Upper lobe of left lung (tissue), 6 donors: ENCODE results near the gene SCARF1. TPM values are rescaled to one million over a fixed set of nuclear protein-coding genes. Genes with fewer than 3 reads are reported as not detected.

ENCODE experiments used
- ATAC-seq, 2 donors: fragments of 200-7000 bp; cut with Tn5 transposase; one replicate each; pipeline ENCODE4 v1.9.1; 2022; ENCODE audit warnings: mild to moderate bottlenecking in 2 of 2, moderate library complexity in 2 of 2; ENCODE audit not compliant: low FRiP score in 2 of 2
- DNase-seq, 2 donors: peaks; one replicate each; pipeline ENCODE4 v3.0.0-alpha.2; 2019 to 2020
- H3K27ac ChIP-seq, 4 donors: fragments of 200-600 bp; sonication (generic); one replicate each; pipeline ENCODE4 v1.5.1; 2016 to 2019
- H3K27me3 ChIP-seq, 4 donors: fragments of 200-600 bp; sonication (generic); one replicate each; pipeline ENCODE4 v1.5.1; 2017 to 2019
- H3K36me3 ChIP-seq, 4 donors: fragments of 200-600 bp; sonication (generic); one replicate each; pipeline ENCODE4 v1.5.1; 2016 to 2019
- H3K4me1 ChIP-seq, 4 donors: fragments of 200-600 bp; sonication (generic); one replicate each; pipeline ENCODE4 v1.5.1; 2018 to 2019
- H3K4me3 ChIP-seq, 4 donors: fragments of 200-600 bp; sonication (generic); one replicate each; pipeline ENCODE4 v1.5.1; 2017 to 2019; ENCODE audit warnings: mild to moderate bottlenecking in 2 of 4, moderate library complexity in 1 of 4
- H3K9me3 ChIP-seq, 4 donors: fragments of 200-600 bp; sonication (generic); one replicate each; pipeline ENCODE4 v1.5.1; 2018 to 2019
- CTCF ChIP-seq, 6 experiments: fragments of 450-650 bp in 4 of 6; fragments of 200-600 bp in 2 of 6; sonication (generic) in 2 of 6; IDR thresholded peaks; one replicate each; pipeline ENCODE4 v1.5.1; 2016 to 2019; ENCODE audit warnings: antibody characterized with exemption in 6 of 6
- EP300 ChIP-seq, 4 donors: sonication (generic); formaldehyde crosslinking; IDR thresholded peaks; one replicate each; pipeline ENCODE4 v1.5.1; 2017; ENCODE audit warnings: antibody characterized with exemption in 4 of 4, control low read depth in 2 of 4
- POLR2A ChIP-seq, 4 donors: fragments of 450-650 bp; IDR thresholded peaks; one replicate each; pipeline ENCODE4 v1.5.1; 2016 to 2017; ENCODE audit warnings: antibody characterized with exemption in 4 of 4, mild to moderate bottlenecking in 2 of 4
- POLR2AphosphoS5 ChIP-seq, 2 donors: sonication (generic); formaldehyde crosslinking; IDR thresholded peaks; one replicate each; pipeline ENCODE4 v1.5.1; 2017; ENCODE audit warnings: antibody characterized with exemption in 2 of 2
- WGBS, 2 donors: methylation state at CpG; one replicate each; pipeline ENCODE4 v1.1.5; 2017 to 2018; 5-methylcytosine and 5-hydroxymethylcytosine counted together
- total RNA-seq, 6 donors: library from RNA; depleted of rRNA in 4 of 6; stranded (reverse); fragments of >200 nt in 4 of 6; gene quantifications; one replicate each; pipeline versions ENCODE4 v1.1.0 to v1.2.1, GENCODE V29; 2016 to 2021
- donor health status: DM: no; HTN: no; CAD: no; lungs with moderate emphysema.
- donor health status: DM: no; HTN: yes; CAD: no; lungs with severe emphysema.

The SCARF1 gene
- total RNA-seq, 6 donors from 2014 or later = 22.0 to 93.2 (median 55.5) TPM

GRCh38 chr17:1593630-1593931 lies 52.0 kb downstream of the SCARF1 start:
- Histone ChIP-seq H3K4me1 (peaks cover 16 to 30% (median 25%) of the 10 kb centered on the region in 4 donors), H3K36me3 (peaks cover 0 to 30% (median 12%) of the 10 kb centered on the region in 4 donors), H3K27ac (no peak overlapping the region), H3K4me3 (no peak overlapping the region), H3K27me3 (no peaks in the 10 kb centered on the region), H3K9me3 (no peaks in the 10 kb centered on the region)
- ATAC-seq (no peak), DNase-seq (no peak)
- no peak for TF ChIP-seq EP300 (IDR thresholded peaks at IDR 0.05)
- 86 to 90% methylated on average over 5 of the region's 5 CpGs for WGBS, 2 donors

GRCh38 chr17:1592751-1593629 lies 52.5 kb downstream of the SCARF1 start:
- no peaks in the 10 kb centered on the region for H3K9me3 ChIP-seq
- H3K27ac ChIP-seq = no peak overlapping the region
- TF ChIP-seq POLR2AphosphoS5 (IDR thresholded peaks at IDR 0.05) (no peak), POLR2A (IDR thresholded peaks at IDR 0.05) (no peak), EP300 (IDR thresholded peaks at IDR 0.05) (no peak), CTCF (IDR thresholded peaks at IDR 0.05) (no peak)
- H3K4me1 ChIP-seq = peaks cover 16 to 30% (median 25%) of the 10 kb centered on the region in 4 donors
- no peak overlapping the region for H3K4me3 ChIP-seq
- DNase-seq = no peak
- no peaks in the 10 kb centered on the region for H3K27me3 ChIP-seq
- ATAC-seq = no peak
- WGBS, 2 donors = 73 to 79% methylated on average over 24 to 25 of the region's 25 CpGs
- peaks cover 0 to 31% (median 12%) of the 10 kb centered on the region in 4 donors for H3K36me3 ChIP-seq

- WGBS, 2 donors = 93 to 96% methylated on average over 23 to 40 of the region's 40 CpGs
- no peak for ATAC-seq
- H3K9me3 ChIP-seq = no peaks in the 10 kb centered on the region
- no peaks in the 10 kb centered on the region for H3K27me3 ChIP-seq
- H3K4me1 ChIP-seq = peaks cover 16 to 26% (median 24%) of the 10 kb centered on the region in 4 donors
- no peak for TF ChIP-seq EP300 (IDR thresholded peaks at IDR 0.05)
- peak overlapping the region in 2 of 4 donors; percentile 1 to 91 for H3K27ac ChIP-seq
- no peak overlapping the region for H3K4me3 ChIP-seq
- H3K36me3 ChIP-seq = peaks cover 0 to 38% (median 15%) of the 10 kb centered on the region in 4 donors
- DNase-seq = peak in 1 of 2 donors; percentile 65
These were observed 54.0 kb downstream of the SCARF1 start for GRCh38 chr17:1591474-1592090.

GRCh38 chr17:1590747-1591473 lies 54.6 kb downstream of the SCARF1 start:
- ATAC-seq (no peak), DNase-seq (peak in 1 of 2 donors; percentile 85)
- H3K27ac ChIP-seq = peak overlapping the region; percentile 39 to 91 (median 78)
- peaks cover 0 to 42% (median 18%) of the 10 kb centered on the region in 4 donors for H3K36me3 ChIP-seq
- no peak overlapping the region for H3K4me3 ChIP-seq
- TF ChIP-seq EP300 (IDR thresholded peaks at IDR 0.05) (no peak), POLR2A (IDR thresholded peaks at IDR 0.05) (no peak), CTCF (IDR thresholded peaks at IDR 0.05) (no peak), POLR2AphosphoS5 (IDR thresholded peaks at IDR 0.05) (no peak)
- H3K4me1 ChIP-seq = peaks cover 16 to 26% (median 24%) of the 10 kb centered on the region in 4 donors
- no peaks in the 10 kb centered on the region for H3K9me3 ChIP-seq
- 89 to 91% methylated on average over 23 to 30 of the region's 38 CpGs for WGBS, 2 donors
- H3K27me3 ChIP-seq = no peaks in the 10 kb centered on the region

- 41 to 56% methylated on average over 11 to 19 of the region's 19 CpGs for WGBS, 2 donors
- ATAC-seq = peak; percentile 63 to 76
These were observed 55.3 kb downstream of the SCARF1 start for GRCh38 chr17:1590029-1590746.

More at GRCh38 chr17:1590029-1590746, 55.3 kb downstream of the SCARF1 start:
- Histone ChIP-seq H3K4me1 (peaks cover 16 to 26% (median 24%) of the 10 kb centered on the region in 4 donors), H3K9me3 (no peaks in the 10 kb centered on the region), H3K27ac (peak overlapping the region; percentile 39 to 91 (median 78)), H3K4me3 (no peak overlapping the region), H3K36me3 (peaks cover 0 to 49% (median 23%) of the 10 kb centered on the region in 4 donors), H3K27me3 (no peaks in the 10 kb centered on the region)
- TF ChIP-seq POLR2AphosphoS5 (IDR thresholded peaks at IDR 0.05) (peak; percentile 65 to 90), POLR2A (IDR thresholded peaks at IDR 0.05) (peak in 1 of 4 donors; percentile 27), EP300 (IDR thresholded peaks at IDR 0.05) (peak in 2 of 4 donors; percentile 5 to 52), CTCF (IDR thresholded peaks at IDR 0.05) (no peak)
- DNase-seq = peak in 1 of 2 donors; percentile 87
